Measurements from ENCODE around the gene DCXR.

DNA sequence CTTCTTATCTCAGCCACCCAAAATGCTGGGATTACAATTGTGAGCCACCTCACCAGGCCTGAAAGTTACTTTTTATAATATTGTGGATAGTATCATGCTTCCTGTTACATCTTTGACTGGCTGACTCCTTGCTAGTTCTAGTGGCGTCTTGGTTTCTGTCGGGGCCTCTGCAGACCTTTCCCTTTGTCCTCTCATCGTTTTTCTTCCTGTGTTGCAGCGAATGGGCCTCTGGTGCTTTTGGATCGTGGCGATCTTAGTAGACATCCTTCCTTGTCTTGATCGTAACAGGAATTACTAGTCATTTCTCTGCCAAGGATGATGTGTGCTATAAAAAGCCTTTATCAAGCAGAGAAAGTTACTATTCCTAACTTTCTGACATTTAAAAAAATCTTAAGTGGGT, 39.3 kb downstream of the DCXR start:
- TF ChIP-seq CTCF (IDR thresholded peaks at IDR 0.05): no peak
- no peak for TF ChIP-seq EP300 (IDR thresholded peaks at IDR 0.05; ENCODE audit: low read depth)
- TF ChIP-seq POLR2AphosphoS5 (IDR thresholded peaks at IDR 0.05): no peak

Measured in transverse colon (tissue), 4 donors.